GM12874 (cell line): ENCODE measurements around the gene AUH.

Source experiments
- TF ChIP-seq, protein P1 (sequence below): IDR thresholded peaks from 2 replicates; pipeline ENCODE4 v1.5.1; 2011; ENCODE audit warnings: low read depth, mild to moderate bottlenecking, control low read depth, low read length, moderate library complexity; ENCODE audit not compliant: insufficient read depth

The AUH gene

DNA sequence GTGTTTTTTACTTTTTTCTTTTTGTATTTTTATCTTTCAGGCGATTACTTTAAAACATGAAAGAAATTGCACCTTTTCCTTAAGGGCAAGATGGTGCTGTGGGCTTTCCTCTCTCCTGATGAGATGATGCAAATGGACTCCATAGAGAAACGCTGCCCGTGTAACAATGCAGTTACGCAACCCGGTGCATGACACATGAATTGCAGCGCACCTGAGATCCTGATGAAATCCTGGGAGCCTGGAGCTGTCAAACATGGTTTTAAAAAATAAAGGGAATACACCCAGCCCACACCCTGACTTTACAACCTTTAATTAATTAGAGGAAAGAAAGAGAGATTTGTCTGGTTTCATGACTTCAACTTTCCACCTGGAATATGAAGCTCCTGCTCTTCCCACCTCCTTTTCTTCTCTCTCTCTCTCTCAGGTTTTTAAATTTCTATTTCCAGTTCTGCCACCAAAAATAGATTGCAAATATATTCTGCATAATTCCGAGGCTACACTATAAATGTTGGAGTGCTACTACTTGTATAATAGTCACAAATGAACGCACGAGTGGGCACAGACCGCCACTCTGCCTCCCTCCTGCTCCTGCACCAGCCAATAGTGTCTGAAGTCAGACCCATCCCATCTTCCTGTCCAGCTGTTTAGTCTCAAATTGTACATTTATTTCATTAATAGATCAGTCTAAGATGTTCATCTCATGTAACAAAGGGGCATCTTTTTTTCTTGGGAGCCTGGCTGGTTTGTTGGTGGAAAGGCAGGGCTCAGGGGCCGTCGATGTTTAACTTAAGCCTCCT lies 179.1 kb downstream of the AUH start:
- TF ChIP-seq, protein P1, sequence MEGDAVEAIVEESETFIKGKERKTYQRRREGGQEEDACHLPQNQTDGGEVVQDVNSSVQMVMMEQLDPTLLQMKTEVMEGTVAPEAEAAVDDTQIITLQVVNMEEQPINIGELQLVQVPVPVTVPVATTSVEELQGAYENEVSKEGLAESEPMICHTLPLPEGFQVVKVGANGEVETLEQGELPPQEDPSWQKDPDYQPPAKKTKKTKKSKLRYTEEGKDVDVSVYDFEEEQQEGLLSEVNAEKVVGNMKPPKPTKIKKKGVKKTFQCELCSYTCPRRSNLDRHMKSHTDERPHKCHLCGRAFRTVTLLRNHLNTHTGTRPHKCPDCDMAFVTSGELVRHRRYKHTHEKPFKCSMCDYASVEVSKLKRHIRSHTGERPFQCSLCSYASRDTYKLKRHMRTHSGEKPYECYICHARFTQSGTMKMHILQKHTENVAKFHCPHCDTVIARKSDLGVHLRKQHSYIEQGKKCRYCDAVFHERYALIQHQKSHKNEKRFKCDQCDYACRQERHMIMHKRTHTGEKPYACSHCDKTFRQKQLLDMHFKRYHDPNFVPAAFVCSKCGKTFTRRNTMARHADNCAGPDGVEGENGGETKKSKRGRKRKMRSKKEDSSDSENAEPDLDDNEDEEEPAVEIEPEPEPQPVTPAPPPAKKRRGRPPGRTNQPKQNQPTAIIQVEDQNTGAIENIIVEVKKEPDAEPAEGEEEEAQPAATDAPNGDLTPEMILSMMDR, result no peak

DNA sequence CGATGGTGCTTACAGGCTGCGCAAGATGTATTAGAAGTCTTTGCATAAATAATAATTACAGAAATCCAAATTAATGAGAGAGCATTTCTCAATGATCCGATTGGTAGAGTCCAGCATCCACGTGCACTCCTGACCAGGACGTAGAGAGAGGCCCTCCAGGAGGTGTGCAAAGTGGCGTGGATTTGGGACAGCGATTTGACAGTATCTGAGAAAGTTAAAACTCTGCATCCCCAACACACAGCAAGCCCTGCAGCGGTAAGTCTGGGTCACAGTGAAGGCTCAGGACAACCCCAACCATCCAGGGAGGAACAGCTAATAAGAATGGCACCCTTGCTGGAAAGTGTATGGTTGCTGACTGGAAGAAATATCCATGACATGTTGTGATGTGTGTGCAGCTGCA lies 180.2 kb downstream of the AUH start:
- TF ChIP-seq, protein P1, result no peak

DNA sequence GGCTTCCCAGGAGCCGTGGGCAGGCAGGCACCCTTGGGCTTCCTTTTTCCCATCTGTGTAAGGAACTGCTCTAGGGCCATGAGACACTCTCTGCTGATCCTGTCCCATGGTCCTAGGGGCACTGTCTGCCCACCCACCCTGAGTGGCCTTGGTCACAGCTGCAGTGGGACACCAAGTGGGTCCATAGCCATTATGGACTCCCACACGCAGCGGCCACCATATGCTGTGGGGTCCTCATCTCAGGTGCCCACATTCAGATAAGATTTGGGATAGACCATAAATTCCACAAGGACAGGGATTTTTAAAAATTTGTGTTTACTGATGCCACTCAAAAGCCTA lies 180.8 kb downstream of the AUH start:
- TF ChIP-seq, protein P1, result no peak

DNA sequence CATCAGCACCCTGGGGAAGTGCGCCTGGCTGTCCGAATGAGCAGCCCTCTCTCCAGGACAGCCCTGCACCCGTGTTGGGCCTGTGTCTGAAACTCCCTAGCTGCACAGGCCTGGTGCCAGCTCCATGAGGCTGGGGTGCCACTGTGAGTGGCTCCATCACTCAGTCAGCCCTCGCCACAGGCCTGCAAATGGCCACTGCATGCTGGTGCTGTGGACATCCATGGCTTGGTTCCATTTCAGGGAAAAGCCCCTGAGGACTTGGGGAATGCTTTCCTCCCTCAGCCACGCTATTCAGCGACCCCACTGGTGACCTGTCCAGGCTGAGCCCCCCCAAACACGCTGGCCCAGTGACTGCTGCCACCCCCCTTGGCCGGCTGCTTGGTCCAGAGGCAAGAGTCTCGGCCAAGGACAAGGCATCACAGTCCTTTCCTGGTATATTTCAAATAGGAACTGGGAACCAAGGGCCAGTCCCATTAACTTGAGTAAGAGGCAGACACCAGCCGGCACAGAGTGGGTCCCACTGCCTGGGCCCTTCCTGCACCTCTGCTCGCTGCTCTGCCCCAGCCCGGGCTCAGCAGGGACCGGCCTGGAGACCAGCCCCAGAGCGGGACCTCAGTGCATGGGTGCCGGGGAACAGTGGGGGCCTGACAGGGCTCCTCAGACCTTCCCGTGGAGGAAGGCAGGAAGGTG lies 181.3 kb downstream of the AUH start:
- TF ChIP-seq, protein P1, result no peak

DNA sequence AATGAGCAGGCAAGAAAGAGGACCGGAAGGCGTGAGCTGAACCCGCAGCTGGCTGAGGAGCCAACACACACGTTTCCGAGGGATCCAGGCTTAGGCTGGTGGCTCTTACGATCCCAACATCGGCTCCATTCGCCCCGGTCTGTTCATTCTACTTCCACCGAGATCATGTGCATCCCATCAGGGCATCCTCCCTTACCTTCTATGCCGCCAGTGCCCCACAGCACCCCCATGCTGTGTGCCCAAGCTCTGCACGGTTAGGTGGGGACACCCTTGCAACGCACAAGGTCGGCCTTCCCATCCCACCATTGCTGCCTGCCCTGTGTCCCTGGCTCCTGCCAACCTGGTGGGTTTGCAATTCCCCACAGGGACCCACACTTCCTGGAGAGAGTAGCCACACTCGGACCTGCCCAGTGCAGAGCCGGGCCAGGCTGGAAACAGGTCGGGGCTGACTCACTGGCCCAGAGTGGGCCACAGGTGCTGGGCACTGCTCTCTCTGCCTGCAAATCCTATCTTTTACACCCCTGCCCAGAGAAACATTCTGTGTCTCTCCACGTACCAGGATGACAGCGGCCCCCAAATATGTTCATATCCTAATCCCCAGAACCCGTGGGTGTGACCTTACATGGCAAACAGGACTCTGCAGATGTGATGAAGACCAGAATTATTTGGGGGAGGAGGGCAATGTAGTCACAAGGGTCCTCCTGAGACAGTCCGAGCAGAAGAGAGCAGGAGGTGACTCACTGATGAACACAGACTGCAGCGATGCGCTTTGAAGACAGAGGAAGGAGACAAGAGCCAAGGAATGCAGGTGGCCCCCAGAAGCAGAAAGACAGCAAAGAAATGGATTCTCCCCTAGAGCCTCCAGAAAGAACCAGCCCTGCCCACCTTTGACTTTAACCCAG lies 182.2 kb downstream of the AUH start:
- TF ChIP-seq, protein P1, result no peak

DNA sequence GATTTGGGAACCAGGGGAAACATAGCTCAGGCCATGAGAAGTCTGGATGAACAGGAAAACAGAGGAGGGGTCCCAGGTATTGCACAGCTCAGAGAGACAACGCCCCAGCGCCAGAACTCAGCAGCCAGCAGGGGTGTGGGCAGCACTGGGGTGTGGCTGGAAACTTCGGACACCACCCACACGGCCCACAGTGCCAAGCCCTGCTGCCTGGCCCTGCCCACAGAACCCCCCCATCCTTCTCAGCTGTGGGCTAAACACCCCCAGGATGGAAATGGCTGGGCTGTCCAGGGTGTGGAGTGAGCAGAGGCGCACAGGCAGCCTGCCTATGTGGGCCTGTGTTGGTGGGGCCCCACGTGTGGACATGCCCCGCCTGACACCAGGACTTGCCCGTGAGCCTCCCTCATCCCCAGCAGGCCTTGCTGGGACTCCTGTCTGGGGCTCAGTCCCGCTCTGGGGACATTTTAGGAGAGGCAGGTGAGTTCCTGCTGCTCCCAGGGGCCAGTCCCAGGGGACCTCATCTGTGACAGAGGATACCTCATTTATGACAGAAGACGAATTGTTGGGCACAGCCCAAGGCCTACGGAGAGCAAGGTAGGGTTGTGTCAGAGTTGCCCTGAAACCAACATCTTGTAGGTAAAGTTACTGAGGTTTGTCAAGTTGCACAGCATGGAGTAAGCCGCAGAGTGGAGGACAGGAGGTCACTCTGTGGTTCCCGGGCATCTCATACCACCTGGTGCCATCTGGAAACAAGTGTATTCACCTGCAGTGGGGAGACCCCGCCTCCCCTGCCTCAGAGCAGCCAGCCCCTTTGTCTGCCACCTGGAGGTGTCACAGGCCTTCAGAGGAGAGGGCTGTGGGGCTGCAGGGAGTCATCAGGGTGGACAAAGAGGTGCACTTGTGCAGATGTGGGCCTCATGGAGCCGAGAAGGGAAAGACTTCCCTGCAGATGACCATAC lies 183.2 kb downstream of the AUH start:
- TF ChIP-seq, protein P1, result no peak
